IPS DF 6.9 (cell line): Measurements from ENCODE around the gene MARCHF6.
"Not testable (repeated sequence)": the region's sequence is repeated elsewhere in the genome, so short reads cannot be mapped to it uniquely, and the experiment has no call there.

Experiments
- DNase-seq: peaks from one replicate; pipeline ENCODE4 v3.0.0-alpha.2; 2013; ENCODE audit warnings: low read depth, low spot score
- H3K27ac ChIP-seq: one replicate; pipeline ENCODE4 v1.5.1; 2013; ENCODE audit warnings: low read length, control low read depth
- H3K27me3 ChIP-seq: 2 replicates; pipeline ENCODE4 v1.6.1; 2013; ENCODE audit warnings: mild to moderate bottlenecking, low read length; ENCODE audit not compliant: control insufficient read depth, insufficient read depth
- H3K36me3 ChIP-seq: 2 replicates; pipeline ENCODE4 v1.6.1; 2013; ENCODE audit warnings: low read length; ENCODE audit not compliant: control insufficient read depth, insufficient read depth
- H3K4me1 ChIP-seq: 2 replicates; pipeline ENCODE4 v1.6.1; 2013; ENCODE audit warnings: low read length; ENCODE audit not compliant: control insufficient read depth, insufficient read depth
- H3K4me3 ChIP-seq: 2 replicates; pipeline ENCODE4 v1.5.1; 2013; ENCODE audit warnings: mild to moderate bottlenecking, low read length
- H3K9me3 ChIP-seq: 2 replicates; pipeline ENCODE4 v1.6.1; 2013; ENCODE audit warnings: low read length, inconsistent platforms; ENCODE audit not compliant: control insufficient read depth, insufficient read depth
- WGBS: extraction: QIAGEN DNeasy Blood & Tissue Kit; methylation state at CpG from one replicate; pipeline ENCODE4 v1.1.7; 2013; ENCODE audit warnings: mixed read lengths, missing lambda C conversion rate; ENCODE audit not compliant: insufficient read length, insufficient coverage; 5-methylcytosine and 5-hydroxymethylcytosine counted together

MARCHF6 gene

GRCh38 chr5:10310835-10311570, 42.5 kb upstream of the MARCHF6 start:
- H3K27ac ChIP-seq: not testable (repeated sequence)

GRCh38 chr5:10311595-10312425, 41.7 kb upstream of the MARCHF6 start:
- Histone ChIP-seq H3K27me3 (no peaks in the 10 kb centered on the region), H3K4me1 (no peaks in the 10 kb centered on the region), H3K9me3 (no peaks in the 10 kb centered on the region), H3K4me3 (no peak overlapping the region), H3K36me3 (no peaks in the 10 kb centered on the region), H3K27ac (no peak overlapping the region)
- no peak for DNase-seq
- WGBS: no CpG with 5 or more reads among the region's 10 CpGs

More at GRCh38 chr5:10310835-10311570, 42.5 kb upstream of the MARCHF6 start:
- no CpG with 5 or more reads among the region's 8 CpGs for WGBS
- H3K36me3 ChIP-seq, H3K27me3 ChIP-seq, H3K9me3 ChIP-seq, H3K4me1 ChIP-seq, H3K4me3 ChIP-seq, DNase-seq: not testable (repeated sequence)

- DNase-seq: no peak
- H3K27ac ChIP-seq: no peak overlapping the region
- no peaks in the 10 kb centered on the region for H3K36me3 ChIP-seq
- no CpG with 5 or more reads among the region's 5 CpGs for WGBS
- no peak overlapping the region for H3K4me3 ChIP-seq
- no peaks in the 10 kb centered on the region for H3K4me1 ChIP-seq
- H3K9me3 ChIP-seq: no peaks in the 10 kb centered on the region
- H3K27me3 ChIP-seq: no peaks in the 10 kb centered on the region
Observed at GRCh38 chr5:10315201-10315600, 38.3 kb upstream of the MARCHF6 start.

GRCh38 chr5:10315824-10316509, 37.5 kb upstream of the MARCHF6 start:
- Histone ChIP-seq H3K9me3 (no peaks in the 10 kb centered on the region), H3K4me1 (no peaks in the 10 kb centered on the region), H3K36me3 (no peaks in the 10 kb centered on the region), H3K4me3 (no peak overlapping the region), H3K27ac (no peak overlapping the region), H3K27me3 (no peaks in the 10 kb centered on the region)
- no peak for DNase-seq
- WGBS: no CpG with 5 or more reads among the region's 15 CpGs

GRCh38 chr5:10317825-10318682, 35.4 kb upstream of the MARCHF6 start:
- no peak for DNase-seq
- Histone ChIP-seq H3K4me1 (no peaks in the 10 kb centered on the region), H3K27me3 (no peaks in the 10 kb centered on the region), H3K27ac (no peak overlapping the region), H3K9me3 (no peaks in the 10 kb centered on the region), H3K36me3 (no peaks in the 10 kb centered on the region), H3K4me3 (no peak overlapping the region)
- no CpG with 5 or more reads among the region's 6 CpGs for WGBS

GRCh38 chr5:10319202-10319851, 34.2 kb upstream of the MARCHF6 start:
- Histone ChIP-seq H3K27me3 (no peaks in the 10 kb centered on the region), H3K4me3 (no peak overlapping the region), H3K9me3 (no peaks in the 10 kb centered on the region), H3K36me3 (no peaks in the 10 kb centered on the region), H3K4me1 (no peaks in the 10 kb centered on the region), H3K27ac (no peak overlapping the region)
- no CpG with 5 or more reads among the region's 11 CpGs for WGBS
- no peak for DNase-seq

- H3K27me3 ChIP-seq: no peaks in the 10 kb centered on the region
- no peaks in the 10 kb centered on the region for H3K4me1 ChIP-seq
- no peak overlapping the region for H3K27ac ChIP-seq
- H3K36me3 ChIP-seq: no peaks in the 10 kb centered on the region
- no peak overlapping the region for H3K4me3 ChIP-seq
- DNase-seq: no peak
- no peaks in the 10 kb centered on the region for H3K9me3 ChIP-seq
- WGBS: no CpG with 5 or more reads among the region's 3 CpGs
Observed at GRCh38 chr5:10320793-10321192, 32.7 kb upstream of the MARCHF6 start.

- DNase-seq: no peak
- Histone ChIP-seq H3K9me3 (no peaks in the 10 kb centered on the region), H3K36me3 (no peaks in the 10 kb centered on the region), H3K4me1 (no peaks in the 10 kb centered on the region), H3K27ac (no peak overlapping the region), H3K27me3 (no peaks in the 10 kb centered on the region), H3K4me3 (no peak overlapping the region)
- no CpG with 5 or more reads among the region's 9 CpGs for WGBS
Observed at GRCh38 chr5:10321882-10322281, 31.6 kb upstream of the MARCHF6 start.

GRCh38 chr5:10323588-10324488, 29.7 kb upstream of the MARCHF6 start:
- WGBS: no CpG with 5 or more reads among the region's 6 CpGs
- no peak for DNase-seq
- H3K9me3 ChIP-seq: no peaks in the 10 kb centered on the region
- no peaks in the 10 kb centered on the region for H3K27me3 ChIP-seq
- no peak overlapping the region for H3K4me3 ChIP-seq
- no peaks in the 10 kb centered on the region for H3K36me3 ChIP-seq
- no peak overlapping the region for H3K27ac ChIP-seq
- no peaks in the 10 kb centered on the region for H3K4me1 ChIP-seq
